Ovary (tissue), 9 donors: Measurements from ENCODE around the gene GRIK1. TPM values are rescaled to one million over a fixed set of nuclear protein-coding genes. Genes with fewer than 3 reads are reported as not detected.

ENCODE experiments used
- DNase-seq, 5 donors: peaks; one replicate each; pipeline ENCODE4 v3.0.0-alpha.2; 2019 to 2020
- H3K27ac ChIP-seq, 2 donors: fragments of 200-600 bp; one replicate each; pipeline versions ENCODE4 v1.5.1 to v1.8.0; 2019 to 2022
- H3K27me3 ChIP-seq: fragments of 200-600 bp; one replicate; pipeline ENCODE4 v1.8.0; 2022
- H3K36me3 ChIP-seq: fragments of 200-600 bp; sonication (generic); one replicate; pipeline ENCODE4 v1.5.1; 2019
- H3K4me1 ChIP-seq: one replicate; pipeline ENCODE4 v1.8.1; 2013; ENCODE audit warnings: mild to moderate bottlenecking, moderate library complexity; ENCODE audit not compliant: insufficient read depth
- H3K4me3 ChIP-seq: fragments of 200-600 bp; sonication (generic); one replicate; pipeline ENCODE4 v1.5.1; 2017
- H3K9me3 ChIP-seq, 2 donors: fragments of 200-600 bp in 1 of 2; sonication (generic) in 1 of 2; one replicate each; pipeline versions ENCODE4 v1.5.1 to v1.8.1; 2013 to 2019; ENCODE audit warnings: mild to moderate bottlenecking in 1 of 2, moderate library complexity in 1 of 2
- EP300 ChIP-seq: sonication (generic); formaldehyde crosslinking; IDR thresholded peaks from one replicate; pipeline ENCODE4 v1.6.1; 2017; ENCODE audit warnings: antibody characterized with exemption
- POLR2A ChIP-seq: fragments of 450-650 bp; IDR thresholded peaks from one replicate; pipeline ENCODE4 v1.6.1; 2017; ENCODE audit warnings: antibody characterized with exemption, mild to moderate bottlenecking, moderate library complexity
- WGBS, 3 donors: extraction: QIAGEN DNeasy Blood & Tissue Kit in 1 of 3; methylation state at CpG; one replicate each; pipeline versions ENCODE4 v1.1.5 to v1.1.7; 2013 to 2017; 5-methylcytosine and 5-hydroxymethylcytosine counted together
- intact Hi-C, 4 donors: fragments of 100-400 bp; cut with DNase I; formaldehyde crosslinking; loops; one replicate each; pipeline versions ENCODE4 v1.11.0 to v1.15.1; 2022 to 2023
- polyA plus RNA-seq, 2 donors: library from polyadenylated mRNA; stranded (reverse); fragments of 200-250 nt in 1 of 2; fragments of 350-450 nt in 1 of 2; fragmentation: Illumina TruSeq in 1 of 2; extraction: RNeasy Lipid Tissue Mini Kit (QIAGEN cat#74804) in 1 of 2; gene quantifications; one replicate each; pipeline ENCODE4 v1.2.3, GENCODE V29; 2013 to 2014
- total RNA-seq, 7 donors: library from RNA; depleted of rRNA in 2 of 7; stranded (reverse); fragments of >200 nt in 2 of 7; fragmentation: NEBNext Ultra II Directional in 3 of 7; extraction: Animal tissue kit (Norgen Biotek cat#: 25700) in 3 of 7; gene quantifications; one replicate each; pipeline versions ENCODE4 v1.1.0 to v1.2.4, GENCODE V29; 2016 to 2023
- TF ChIP-seq, protein P1 (sequence below), 3 donors: fragments of 450-650 bp in 2 of 3; fragments of 200-600 bp in 1 of 3; IDR thresholded peaks; one replicate each; pipeline versions ENCODE4 v1.5.1 to v1.8.0; 2016 to 2022; ENCODE audit warnings: antibody characterized with exemption in 3 of 3, mild to moderate bottlenecking in 1 of 3
- donor health status: DM: no; HTN: no; CAD: no; lungs with moderate emphysema.
- donor health status: DM: no; HTN: no; CAD: no.
- donor health status: Bipolar disorder and iron deficiency.
- donor health status: DM: yes; HTN: yes; CAD: no.
- donor health status: DM: no; HTN: no; CAD: no.
- donor health status: DM: yes; HTN: yes; CAD: no.

Gene GRIK1
- total and polyA plus RNA-seq, 9 donors: 0.15 to 1.3 (median 0.34) TPM; not detected in 4

DNA sequence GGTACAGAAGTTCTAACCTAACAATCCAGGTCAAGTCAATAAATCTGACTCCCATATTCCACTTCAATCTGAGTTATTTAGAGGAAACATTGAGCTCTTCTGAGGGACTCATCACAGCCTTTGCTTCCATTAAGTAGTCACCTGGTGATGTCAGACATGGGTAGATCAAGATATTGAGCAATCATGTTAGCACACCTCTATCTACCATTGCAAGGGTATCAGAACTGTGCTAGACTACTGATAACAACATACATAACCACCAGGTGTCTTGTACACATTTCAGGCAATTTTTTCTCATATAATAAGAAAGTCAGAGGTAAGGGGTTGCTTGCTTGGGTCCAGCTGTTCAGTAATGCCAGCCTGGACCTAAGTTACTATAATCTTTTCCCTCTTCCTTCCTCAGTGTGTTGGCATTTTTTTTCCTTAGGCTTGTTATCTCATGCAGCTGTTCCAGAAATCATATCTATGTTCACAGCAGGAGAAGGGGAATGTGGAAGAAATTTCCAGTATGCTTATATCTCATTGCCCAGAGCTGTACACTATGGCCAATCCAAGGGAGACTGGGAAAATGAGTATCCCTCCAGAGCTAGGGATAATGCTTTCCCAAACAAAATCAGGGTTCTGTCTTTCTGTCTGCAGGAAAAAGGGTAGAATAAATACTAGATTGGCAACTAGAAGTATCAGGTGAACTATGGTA lies 52.3 kb downstream of the GRIK1 start:
- Histone ChIP-seq H3K36me3 (no peaks in the 10 kb centered on the region), H3K9me3 (no peaks in the 10 kb centered on the region), H3K27me3 (no peaks in the 10 kb centered on the region), H3K27ac (no peak overlapping the region), H3K4me1 (no peaks in the 10 kb centered on the region), H3K4me3 (no peak overlapping the region)
- DNase-seq: no peak
- no peak for TF ChIP-seq EP300
- TF ChIP-seq, protein P1, sequence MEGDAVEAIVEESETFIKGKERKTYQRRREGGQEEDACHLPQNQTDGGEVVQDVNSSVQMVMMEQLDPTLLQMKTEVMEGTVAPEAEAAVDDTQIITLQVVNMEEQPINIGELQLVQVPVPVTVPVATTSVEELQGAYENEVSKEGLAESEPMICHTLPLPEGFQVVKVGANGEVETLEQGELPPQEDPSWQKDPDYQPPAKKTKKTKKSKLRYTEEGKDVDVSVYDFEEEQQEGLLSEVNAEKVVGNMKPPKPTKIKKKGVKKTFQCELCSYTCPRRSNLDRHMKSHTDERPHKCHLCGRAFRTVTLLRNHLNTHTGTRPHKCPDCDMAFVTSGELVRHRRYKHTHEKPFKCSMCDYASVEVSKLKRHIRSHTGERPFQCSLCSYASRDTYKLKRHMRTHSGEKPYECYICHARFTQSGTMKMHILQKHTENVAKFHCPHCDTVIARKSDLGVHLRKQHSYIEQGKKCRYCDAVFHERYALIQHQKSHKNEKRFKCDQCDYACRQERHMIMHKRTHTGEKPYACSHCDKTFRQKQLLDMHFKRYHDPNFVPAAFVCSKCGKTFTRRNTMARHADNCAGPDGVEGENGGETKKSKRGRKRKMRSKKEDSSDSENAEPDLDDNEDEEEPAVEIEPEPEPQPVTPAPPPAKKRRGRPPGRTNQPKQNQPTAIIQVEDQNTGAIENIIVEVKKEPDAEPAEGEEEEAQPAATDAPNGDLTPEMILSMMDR (IDR thresholded peaks at IDR 0.05): no peak
- TF ChIP-seq POLR2A: no peak
- intact Hi-C loops: no loop called here

DNA sequence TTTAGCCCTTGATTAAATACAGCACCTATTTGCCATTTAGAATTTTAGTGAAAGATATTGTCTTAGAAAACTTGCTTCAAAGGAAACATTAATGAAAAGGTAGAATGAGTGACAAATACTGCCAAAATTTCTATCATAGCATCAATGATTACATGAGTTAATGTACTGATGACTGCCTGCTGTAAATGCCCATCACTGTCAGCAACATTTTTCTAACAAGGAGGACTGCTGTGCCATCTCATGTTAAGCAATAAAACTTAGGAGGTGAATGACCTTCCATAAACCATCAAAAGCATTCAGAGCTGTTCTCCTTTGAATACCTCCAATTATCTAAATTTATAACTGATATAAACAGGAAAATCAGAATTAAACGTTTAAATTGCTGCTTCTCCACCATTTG lies 54.3 kb downstream of the GRIK1 start:
- Histone ChIP-seq H3K36me3 (no peaks in the 10 kb centered on the region), H3K27ac (no peak overlapping the region), H3K4me3 (no peak overlapping the region), H3K9me3 (no peaks in the 10 kb centered on the region), H3K27me3 (no peaks in the 10 kb centered on the region), H3K4me1 (no peaks in the 10 kb centered on the region)
- intact Hi-C loops: no loop called here
- TF ChIP-seq, protein P1 (IDR thresholded peaks at IDR 0.05): no peak
- TF ChIP-seq EP300 (no peak), POLR2A (no peak)
- 0 to 2% (median 0%) methylated on average over 1 of the region's 1 CpG for WGBS, 3 donors
- DNase-seq: no peak

DNA sequence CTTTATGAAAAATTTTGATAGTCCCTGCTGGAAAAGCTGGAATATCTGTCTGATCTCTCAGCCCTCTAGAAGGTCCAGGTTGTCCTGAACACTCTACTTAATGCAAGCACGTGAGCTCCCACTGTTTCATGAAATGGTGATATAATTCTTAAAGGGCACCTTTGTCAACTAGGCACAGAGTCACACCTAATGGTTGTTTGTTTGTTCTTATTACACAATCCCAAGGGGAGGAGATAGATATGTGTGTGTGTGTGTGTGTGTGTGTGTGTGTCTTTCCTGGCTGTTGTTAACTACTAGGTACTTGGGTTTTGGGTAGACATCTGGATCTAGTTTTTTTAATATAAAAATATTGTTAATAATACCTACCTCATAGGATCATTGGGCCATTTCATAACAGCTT lies 63.9 kb downstream of the GRIK1 start:
- no peaks in the 10 kb centered on the region for H3K27me3 ChIP-seq
- no peaks in the 10 kb centered on the region for H3K9me3 ChIP-seq
- DNase-seq: no peak
- no peak overlapping the region for H3K27ac ChIP-seq
- TF ChIP-seq, protein P1 (IDR thresholded peaks at IDR 0.05): no peak
- no peak for TF ChIP-seq EP300
- no peak for TF ChIP-seq POLR2A
- WGBS, 3 donors: 50 to 59% (median 56%) methylated on average over 1 of the region's 1 CpG
- H3K4me3 ChIP-seq: no peak overlapping the region
- H3K36me3 ChIP-seq: no peaks in the 10 kb centered on the region
- no peaks in the 10 kb centered on the region for H3K4me1 ChIP-seq
- intact Hi-C loops: no loop called here

DNA sequence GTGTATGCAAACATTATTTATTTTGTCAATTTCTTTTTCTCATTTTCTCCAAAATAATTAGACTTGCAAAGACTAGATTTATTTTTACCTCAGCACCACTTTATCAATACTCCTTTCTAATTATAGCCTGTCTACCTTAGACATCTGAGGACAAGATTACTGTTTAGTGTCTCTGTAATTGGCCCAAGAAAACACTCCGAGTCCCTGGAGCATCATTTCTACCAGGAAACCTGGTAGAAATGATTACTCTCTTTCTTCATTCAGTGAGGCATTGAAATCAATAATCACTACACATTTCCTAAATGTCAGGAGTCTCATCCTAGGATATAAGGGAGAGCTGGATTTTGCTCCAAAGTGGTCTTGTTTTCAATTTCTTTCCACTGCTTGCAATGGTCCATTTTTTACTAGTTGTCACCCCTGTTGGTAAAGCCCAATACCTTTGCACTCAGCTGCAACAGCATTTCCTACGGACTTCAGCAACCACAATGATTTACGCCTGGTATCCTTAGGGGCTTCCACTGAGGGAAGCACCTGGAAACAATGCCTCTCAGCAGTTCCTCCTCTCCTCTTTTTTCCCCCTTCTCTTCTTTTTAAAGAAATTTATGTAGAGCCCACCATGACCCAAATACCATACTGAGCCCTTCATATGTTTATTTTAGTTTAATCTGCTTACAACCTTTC lies 64.6 kb downstream of the GRIK1 start:
- TF ChIP-seq POLR2A: no peak
- TF ChIP-seq EP300: no peak
- TF ChIP-seq, protein P1 (IDR thresholded peaks at IDR 0.05): no peak
- H3K4me3 ChIP-seq: no peak overlapping the region
- H3K9me3 ChIP-seq: no peaks in the 10 kb centered on the region
- H3K27me3 ChIP-seq: no peaks in the 10 kb centered on the region
- 49 to 60% (median 56%) methylated on average over 3 of the region's 3 CpGs for WGBS, 3 donors
- intact Hi-C loops: no loop called here
- no peak for DNase-seq
- H3K27ac ChIP-seq: no peak overlapping the region
- H3K36me3 ChIP-seq: no peaks in the 10 kb centered on the region
- H3K4me1 ChIP-seq: no peaks in the 10 kb centered on the region
